Astrocyte of the cerebellum (primary cell): ENCODE measurements around the gene JAZF1.
A peak's percentile ranks its signal among the peaks of the same experiment; 100 is the strongest.

ENCODE experiments used
- DNase-seq: peaks from one replicate; pipeline ENCODE4 v3.0.0-alpha.2; 2011; ENCODE audit warnings: low read depth
- H3K4me3 ChIP-seq: 2 replicates; pipeline ENCODE4 v1.5.1; 2011; ENCODE audit warnings: mild to moderate bottlenecking, low read depth, low read length, moderate library complexity
- in situ Hi-C: cut with HindIII; loops from 2 replicates; pipeline ENCODE4 v1.10.0; 2017; ENCODE audit warnings: low sequenced_read_pairs
- TF ChIP-seq, protein P1 (sequence below): IDR thresholded peaks from 2 replicates; pipeline ENCODE4 v1.5.1; 2012; ENCODE audit warnings: low read length, low read depth, moderate library complexity, mild to moderate bottlenecking; ENCODE audit errors: missing control alignments

JAZF1 gene

DNA sequence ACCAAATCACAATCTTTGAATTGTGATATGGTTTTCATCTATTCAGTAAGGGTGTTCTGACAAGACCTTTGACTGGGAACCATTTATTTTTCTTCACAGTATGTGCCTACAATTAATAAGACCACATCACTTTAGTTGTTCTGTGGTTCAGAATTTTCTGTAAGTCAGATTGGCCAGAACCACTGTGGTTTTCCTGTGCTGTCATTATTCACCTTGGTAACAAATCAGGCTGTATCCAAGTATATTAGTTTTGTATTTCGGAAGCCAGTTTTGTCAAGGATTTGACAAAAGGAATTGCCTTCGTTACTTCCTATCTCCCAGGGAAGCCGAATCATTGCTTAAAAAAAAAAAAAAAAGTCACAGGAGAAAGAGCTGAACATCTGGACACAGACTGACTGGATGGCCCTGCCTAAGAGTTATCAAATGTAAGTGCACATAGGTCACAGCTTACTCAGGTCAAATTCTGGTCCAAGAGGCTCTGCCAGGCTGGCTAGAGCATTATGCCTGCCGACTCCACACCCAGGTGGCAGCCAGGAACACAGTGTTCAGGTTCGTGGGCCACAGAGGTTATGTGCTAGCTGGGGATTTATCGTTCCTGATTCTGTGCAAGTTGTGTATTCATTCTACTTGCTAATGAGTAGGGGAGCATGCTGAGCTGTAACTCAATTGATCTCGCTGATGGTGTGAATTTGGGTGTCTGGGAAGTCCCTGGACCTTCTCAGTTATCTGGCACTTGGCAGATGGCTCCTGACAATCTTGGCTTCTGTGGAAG is 175.3 kb downstream of the JAZF1 start:
- TF ChIP-seq, protein P1, sequence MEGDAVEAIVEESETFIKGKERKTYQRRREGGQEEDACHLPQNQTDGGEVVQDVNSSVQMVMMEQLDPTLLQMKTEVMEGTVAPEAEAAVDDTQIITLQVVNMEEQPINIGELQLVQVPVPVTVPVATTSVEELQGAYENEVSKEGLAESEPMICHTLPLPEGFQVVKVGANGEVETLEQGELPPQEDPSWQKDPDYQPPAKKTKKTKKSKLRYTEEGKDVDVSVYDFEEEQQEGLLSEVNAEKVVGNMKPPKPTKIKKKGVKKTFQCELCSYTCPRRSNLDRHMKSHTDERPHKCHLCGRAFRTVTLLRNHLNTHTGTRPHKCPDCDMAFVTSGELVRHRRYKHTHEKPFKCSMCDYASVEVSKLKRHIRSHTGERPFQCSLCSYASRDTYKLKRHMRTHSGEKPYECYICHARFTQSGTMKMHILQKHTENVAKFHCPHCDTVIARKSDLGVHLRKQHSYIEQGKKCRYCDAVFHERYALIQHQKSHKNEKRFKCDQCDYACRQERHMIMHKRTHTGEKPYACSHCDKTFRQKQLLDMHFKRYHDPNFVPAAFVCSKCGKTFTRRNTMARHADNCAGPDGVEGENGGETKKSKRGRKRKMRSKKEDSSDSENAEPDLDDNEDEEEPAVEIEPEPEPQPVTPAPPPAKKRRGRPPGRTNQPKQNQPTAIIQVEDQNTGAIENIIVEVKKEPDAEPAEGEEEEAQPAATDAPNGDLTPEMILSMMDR: no peak
- H3K4me3 ChIP-seq: no peak overlapping the region
- DNase-seq: peak; percentile 72
- in situ Hi-C loops: no loop called here

DNA sequence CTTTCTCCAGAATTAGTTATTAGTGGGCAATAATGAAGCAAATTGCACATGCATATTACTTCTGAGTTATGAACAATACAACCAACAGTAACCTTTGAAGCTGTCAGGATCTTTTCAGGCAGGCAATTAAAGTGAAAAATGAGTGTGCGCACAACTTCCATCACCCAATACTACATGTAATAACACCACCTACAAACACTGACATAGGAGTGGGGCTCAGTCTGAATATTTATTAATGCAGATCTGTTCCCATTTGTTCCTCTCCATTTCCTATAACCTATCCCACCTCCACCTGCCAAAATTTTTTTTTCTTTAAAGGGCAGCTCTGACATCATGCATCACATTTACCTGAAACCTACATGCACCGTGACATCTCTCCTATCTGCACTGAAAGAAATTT is 177.2 kb downstream of the JAZF1 start:
- H3K4me3 ChIP-seq: no peak overlapping the region
- TF ChIP-seq, protein P1: no peak
- DNase-seq: no peak
- in situ Hi-C loops: no loop called here

DNA sequence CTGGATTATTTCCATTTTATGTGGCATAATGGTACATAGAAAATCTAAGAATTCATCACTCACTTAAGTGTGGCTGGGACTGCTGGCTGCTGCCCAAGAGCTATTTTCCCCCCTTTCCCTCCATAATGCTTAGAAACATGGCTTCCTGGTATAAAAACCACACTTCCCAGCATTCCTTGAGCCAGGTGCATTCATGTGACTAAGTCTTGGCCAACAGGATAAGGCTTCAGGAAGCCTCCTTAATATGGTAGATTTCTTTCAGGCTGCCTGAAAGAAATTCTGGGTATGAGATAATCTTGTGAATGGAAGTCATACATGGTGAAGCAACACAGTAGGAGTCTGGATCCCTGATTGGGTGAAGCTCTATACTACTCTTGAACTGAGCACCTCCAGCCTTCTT is 178.0 kb downstream of the JAZF1 start:
- TF ChIP-seq, protein P1: no peak
- H3K4me3 ChIP-seq: no peak overlapping the region
- DNase-seq: no peak
- in situ Hi-C loops: no loop called here

DNA sequence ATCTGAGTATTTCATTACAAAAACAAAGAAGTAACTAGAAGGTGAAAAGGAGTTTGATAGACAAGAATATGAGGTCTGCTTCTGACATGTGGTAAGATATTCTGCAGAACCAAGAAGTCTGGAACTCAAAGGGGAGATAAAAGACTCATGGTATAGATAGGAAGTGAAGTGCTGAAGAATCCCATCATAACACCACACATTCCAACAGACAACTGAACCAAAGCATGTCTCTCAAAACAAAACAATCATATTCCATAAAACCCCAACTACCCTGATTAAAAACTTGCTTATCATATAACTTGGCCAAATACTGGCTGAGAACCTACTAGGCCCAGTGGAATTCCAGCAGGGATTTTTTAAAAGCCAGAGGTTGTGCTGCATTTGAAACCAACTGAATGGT is 178.7 kb downstream of the JAZF1 start:
- TF ChIP-seq, protein P1: no peak
- in situ Hi-C loops: no loop called here

DNA sequence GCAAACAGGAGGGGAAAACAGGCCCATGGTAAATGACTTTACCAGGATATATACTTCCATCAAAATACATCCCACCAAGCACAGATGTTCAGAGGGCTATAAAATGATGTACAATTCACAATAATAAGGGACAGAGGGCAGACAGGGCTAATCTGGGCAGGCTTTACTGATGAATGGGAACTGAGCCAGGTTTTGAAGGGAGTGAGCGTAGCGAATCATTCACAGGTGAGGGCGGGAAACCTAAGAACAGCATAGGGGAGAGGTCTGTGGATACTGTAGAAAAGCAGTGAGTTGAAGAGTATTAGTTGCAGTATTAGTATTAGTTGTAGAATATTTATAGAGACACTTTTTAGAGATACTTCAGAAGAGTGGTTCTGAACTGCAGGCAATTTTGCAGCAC is 180.8 kb downstream of the JAZF1 start:
- in situ Hi-C loops: no loop called here
- TF ChIP-seq, protein P1: no peak
- DNase-seq: no peak
- H3K4me3 ChIP-seq: no peak overlapping the region

More for the DNA sequence above, 178.7 kb downstream of the JAZF1 start:
- no peak overlapping the region for H3K4me3 ChIP-seq
- DNase-seq: no peak

DNA sequence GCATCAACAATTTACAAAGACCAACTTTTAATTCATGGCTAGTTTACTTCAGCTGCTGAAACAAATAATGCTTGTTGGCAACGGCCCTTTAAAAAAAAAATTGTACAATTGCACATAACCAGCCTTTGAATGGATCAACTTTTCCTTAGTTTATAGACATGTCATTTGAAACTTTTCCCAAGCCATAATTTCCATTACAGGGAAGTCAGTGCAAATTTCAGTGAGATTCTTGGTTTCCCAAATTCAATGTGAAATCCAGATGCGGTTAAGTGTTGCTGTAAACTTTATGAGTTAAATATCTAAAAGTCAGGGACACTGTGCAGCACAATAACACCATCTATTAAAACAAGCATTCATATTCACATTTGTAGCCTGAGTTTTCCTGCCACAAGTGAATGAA is 182.2 kb downstream of the JAZF1 start:
- H3K4me3 ChIP-seq: no peak overlapping the region
- in situ Hi-C loops: no loop called here
- DNase-seq: no peak
- TF ChIP-seq, protein P1: no peak
